ENCODE results near the gene TMPRSS4. TPM values are rescaled to one million over a fixed set of nuclear protein-coding genes. Genes with fewer than 3 reads are reported as not detected.
A peak's percentile ranks its signal among the peaks of the same experiment; 100 is the strongest.

TMPRSS4 gene
- total and polyA plus RNA-seq, 2 of the 13 experiments (the other 11 are each of a cell fraction or from before 2014, with no cell fraction given), result 0.32 TPM; not detected in 1

DNA sequence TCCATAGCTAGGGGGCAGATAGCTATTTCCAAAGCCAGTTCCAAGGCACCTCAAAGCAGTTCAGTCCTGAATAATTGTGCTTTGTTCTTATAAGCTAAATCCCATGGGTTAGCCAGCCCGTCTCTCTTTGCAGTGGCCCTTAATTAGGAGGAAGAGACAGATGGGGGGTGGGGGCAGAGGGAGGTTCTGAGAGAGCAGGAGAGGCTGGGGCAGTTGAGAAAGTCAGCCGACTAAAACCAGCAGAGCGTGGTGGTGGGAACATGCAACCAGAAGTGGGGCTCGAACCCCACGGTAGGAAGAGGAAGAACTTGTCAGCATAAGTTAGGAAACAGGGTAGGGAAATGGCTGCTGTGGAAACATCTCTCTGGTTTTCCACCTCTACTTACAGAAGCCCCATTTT lies 86.6 kb downstream of the TMPRSS4 start:
- peaks cover 8% of the 10 kb centered on the region; the same call in 1 of the 2 replicates for H3K4me1 ChIP-seq (ENCODE audit: insufficient read depth, low read length)
- WGBS (ENCODE audit: low lambda C conversion rate), result 42% methylated on average over 5 of the region's 5 CpGs
- FAIRE-seq (no peak), DNase-seq (ENCODE audit: low spot score) (no peak), ATAC-seq (no peak)
- no peak overlapping the region for H2AFZ ChIP-seq (ENCODE audit: low read length)
- H3K9ac ChIP-seq (ENCODE audit: insufficient read depth, low read depth, low read length), result no peak overlapping the region
- H3K9me3 ChIP-seq (ENCODE audit: low read length), result no peaks in the 10 kb centered on the region
- no peaks in the 10 kb centered on the region for H4K20me1 ChIP-seq (ENCODE audit: insufficient read depth, low read length)
- in situ Hi-C loops (cut with HindIII; ENCODE audit: extremely low pct_ligation_motif_present, low pct_unique_long_range_greater_than_20kb), result no loop called here
- TF ChIP-seq JARID2 (CRISPR knock-in tag; IDR thresholded peaks at IDR 0.05; ENCODE audit: insufficient replicate concordance) (no peak), EHMT2 (IDR thresholded peaks at IDR 0.05; ENCODE audit: borderline replicate concordance, low read depth, low read length) (no peak), FOXJ3 (CRISPR knock-in tag; IDR thresholded peaks at IDR 0.05; ENCODE audit: borderline replicate concordance) (no peak), ZNF317 (CRISPR knock-in tag; IDR thresholded peaks at IDR 0.05) (peak; percentile 70; the same call in 1 of the 2 replicates)
- peaks cover 7 to 81% of the 10 kb centered on the region in 2 experiments; a peak in 4 of 5 replicates for H3K27me3 ChIP-seq (ENCODE audit: control insufficient read depth in 1 of 2, insufficient read depth in 2 of 2, low read length in 2 of 2)
- BruUV-seq (replicated peaks), result no TSS peak
- H3K4me3 ChIP-seq (replicated peaks in 1 of 3; ENCODE audit: insufficient read depth in 1 of 3, low read depth in 2 of 3, low read length in 3 of 3), result no peak overlapping the region
- no peak overlapping the region for H3K4me2 ChIP-seq (ENCODE audit: low read depth, low read length)
- ChIA-PET POLR2A (no interaction called here), CTCF (ENCODE audit: low intra/inter-chr PET ratio, low total read pairs) (interaction anchor here (0.9 kb wide), 1 partner anchor 8 kb away, joined by 3 read pairs; no protein-coding TSS in a partner anchor)
- H3K36me3 ChIP-seq (replicated peaks in 1 of 2; ENCODE audit: control insufficient read depth in 1 of 2, insufficient read depth in 2 of 2, low read length in 2 of 2), result no peaks in the 10 kb centered on the region
- H3K27ac ChIP-seq (ENCODE audit: extremely low read length, insufficient read depth, low read length), result no peak overlapping the region
- H3K79me2 ChIP-seq (ENCODE audit: insufficient read depth, low read length), result no peaks in the 10 kb centered on the region
- intact Hi-C loops (cut with micrococcal nuclease; ENCODE audit: unreplicated experiment), result no loop called here

DNA sequence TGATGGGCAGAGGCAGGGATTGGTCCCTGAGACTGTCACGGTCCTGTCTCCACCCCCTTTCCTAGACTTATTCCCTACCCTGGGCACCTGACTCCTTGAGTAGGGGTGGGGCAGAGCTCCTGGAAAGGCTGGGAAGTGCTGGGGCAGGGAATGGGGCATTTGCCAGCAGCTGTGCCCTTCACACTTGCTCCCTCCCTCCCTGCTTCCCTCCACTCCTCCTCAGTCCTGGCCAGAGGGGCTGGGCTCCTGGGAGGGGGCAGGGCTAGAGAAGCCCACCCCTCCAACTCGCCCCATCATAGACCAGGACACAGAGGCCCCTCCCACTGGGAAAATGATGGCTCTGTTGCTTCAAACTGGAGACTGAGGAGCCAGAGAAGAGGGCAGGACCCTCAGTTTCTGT lies 88.0 kb downstream of the TMPRSS4 start:
- no peak overlapping the region for H2AFZ ChIP-seq (ENCODE audit: low read length)
- in situ Hi-C loops (cut with HindIII; ENCODE audit: extremely low pct_ligation_motif_present, low pct_unique_long_range_greater_than_20kb) (no loop called here), intact Hi-C loops (cut with micrococcal nuclease; ENCODE audit: unreplicated experiment) (no loop called here)
- DNase-seq (ENCODE audit: low spot score), result no peak
- H3K36me3 ChIP-seq (replicated peaks in 1 of 2; ENCODE audit: control insufficient read depth in 1 of 2, insufficient read depth in 2 of 2, low read length in 2 of 2), result no peaks in the 10 kb centered on the region
- H4K20me1 ChIP-seq (ENCODE audit: insufficient read depth, low read length), result no peaks in the 10 kb centered on the region
- no peak overlapping the region for H3K4me2 ChIP-seq (ENCODE audit: low read depth, low read length)
- no peak overlapping the region for H3K27ac ChIP-seq (ENCODE audit: extremely low read length, insufficient read depth, low read length)
- H3K27me3 ChIP-seq (ENCODE audit: control insufficient read depth in 1 of 2, insufficient read depth in 2 of 2, low read length in 2 of 2), result peaks cover 6 to 83% of the 10 kb centered on the region in 2 experiments; a peak in 4 of 5 replicates
- BruUV-seq (replicated peaks), result no TSS peak
- no peaks in the 10 kb centered on the region for H3K79me2 ChIP-seq (ENCODE audit: insufficient read depth, low read length)
- POLR2A ChIA-PET, result no interaction called here
- CTCF ChIA-PET (ENCODE audit: low intra/inter-chr PET ratio, low total read pairs), result no interaction called here
- H3K9me3 ChIP-seq (ENCODE audit: low read length), result no peaks in the 10 kb centered on the region
- no peak overlapping the region for H3K4me3 ChIP-seq (replicated peaks in 1 of 3; ENCODE audit: insufficient read depth in 1 of 3, low read depth in 2 of 3, low read length in 3 of 3)
- FAIRE-seq, result no peak
- no peak overlapping the region for H3K9ac ChIP-seq (ENCODE audit: insufficient read depth, low read depth, low read length)
- 6% methylated on average over 2 of the region's 2 CpGs for WGBS (ENCODE audit: low lambda C conversion rate)
- ATAC-seq, result no peak
- peaks cover 8% of the 10 kb centered on the region; the same call in 1 of the 2 replicates for H3K4me1 ChIP-seq (ENCODE audit: insufficient read depth, low read length)
- TF ChIP-seq MATR3 (CRISPR knock-in tag; IDR thresholded peaks at IDR 0.05) (no peak), KMT2A (CRISPR knock-in tag; IDR thresholded peaks at IDR 0.05) (no peak), ZFP36L1 (CRISPR knock-in tag; IDR thresholded peaks at IDR 0.05) (no peak)
- TF ChIP-seq, protein P1, sequence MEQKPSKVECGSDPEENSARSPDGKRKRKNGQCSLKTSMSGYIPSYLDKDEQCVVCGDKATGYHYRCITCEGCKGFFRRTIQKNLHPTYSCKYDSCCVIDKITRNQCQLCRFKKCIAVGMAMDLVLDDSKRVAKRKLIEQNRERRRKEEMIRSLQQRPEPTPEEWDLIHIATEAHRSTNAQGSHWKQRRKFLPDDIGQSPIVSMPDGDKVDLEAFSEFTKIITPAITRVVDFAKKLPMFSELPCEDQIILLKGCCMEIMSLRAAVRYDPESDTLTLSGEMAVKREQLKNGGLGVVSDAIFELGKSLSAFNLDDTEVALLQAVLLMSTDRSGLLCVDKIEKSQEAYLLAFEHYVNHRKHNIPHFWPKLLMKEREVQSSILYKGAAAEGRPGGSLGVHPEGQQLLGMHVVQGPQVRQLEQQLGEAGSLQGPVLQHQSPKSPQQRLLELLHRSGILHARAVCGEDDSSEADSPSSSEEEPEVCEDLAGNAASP (CRISPR knock-in tag; IDR thresholded peaks at IDR 0.05; ENCODE audit: borderline replicate concordance), result no peak
- TF ChIP-seq, protein P2, sequence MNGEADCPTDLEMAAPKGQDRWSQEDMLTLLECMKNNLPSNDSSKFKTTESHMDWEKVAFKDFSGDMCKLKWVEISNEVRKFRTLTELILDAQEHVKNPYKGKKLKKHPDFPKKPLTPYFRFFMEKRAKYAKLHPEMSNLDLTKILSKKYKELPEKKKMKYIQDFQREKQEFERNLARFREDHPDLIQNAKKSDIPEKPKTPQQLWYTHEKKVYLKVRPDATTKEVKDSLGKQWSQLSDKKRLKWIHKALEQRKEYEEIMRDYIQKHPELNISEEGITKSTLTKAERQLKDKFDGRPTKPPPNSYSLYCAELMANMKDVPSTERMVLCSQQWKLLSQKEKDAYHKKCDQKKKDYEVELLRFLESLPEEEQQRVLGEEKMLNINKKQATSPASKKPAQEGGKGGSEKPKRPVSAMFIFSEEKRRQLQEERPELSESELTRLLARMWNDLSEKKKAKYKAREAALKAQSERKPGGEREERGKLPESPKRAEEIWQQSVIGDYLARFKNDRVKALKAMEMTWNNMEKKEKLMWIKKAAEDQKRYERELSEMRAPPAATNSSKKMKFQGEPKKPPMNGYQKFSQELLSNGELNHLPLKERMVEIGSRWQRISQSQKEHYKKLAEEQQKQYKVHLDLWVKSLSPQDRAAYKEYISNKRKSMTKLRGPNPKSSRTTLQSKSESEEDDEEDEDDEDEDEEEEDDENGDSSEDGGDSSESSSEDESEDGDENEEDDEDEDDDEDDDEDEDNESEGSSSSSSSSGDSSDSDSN (CRISPR knock-in tag; IDR thresholded peaks at IDR 0.05), result no peak

All from HepG2 (cell line).